Upper lobe of left lung (tissue), 6 donors: Measurements from ENCODE around the gene CBLB. TPM values are rescaled to one million over a fixed set of nuclear protein-coding genes. Genes with fewer than 3 reads are reported as not detected.

Experiments used
- ATAC-seq, 2 donors: fragments of 200-7000 bp; cut with Tn5 transposase; one replicate each; pipeline ENCODE4 v1.9.1; 2022; ENCODE audit warnings: mild to moderate bottlenecking in 2 of 2, moderate library complexity in 2 of 2; ENCODE audit not compliant: low FRiP score in 2 of 2
- DNase-seq, 2 donors: peaks; one replicate each; pipeline ENCODE4 v3.0.0-alpha.2; 2019 to 2020
- H3K27ac ChIP-seq, 4 donors: fragments of 200-600 bp; sonication (generic); one replicate each; pipeline ENCODE4 v1.5.1; 2016 to 2019
- H3K27me3 ChIP-seq, 4 donors: fragments of 200-600 bp; sonication (generic); one replicate each; pipeline ENCODE4 v1.5.1; 2017 to 2019
- H3K36me3 ChIP-seq, 4 donors: fragments of 200-600 bp; sonication (generic); one replicate each; pipeline ENCODE4 v1.5.1; 2016 to 2019
- H3K4me1 ChIP-seq, 4 donors: fragments of 200-600 bp; sonication (generic); one replicate each; pipeline ENCODE4 v1.5.1; 2018 to 2019
- H3K4me3 ChIP-seq, 4 donors: fragments of 200-600 bp; sonication (generic); one replicate each; pipeline ENCODE4 v1.5.1; 2017 to 2019; ENCODE audit warnings: mild to moderate bottlenecking in 2 of 4, moderate library complexity in 1 of 4
- H3K9me3 ChIP-seq, 4 donors: fragments of 200-600 bp; sonication (generic); one replicate each; pipeline ENCODE4 v1.5.1; 2018 to 2019
- CTCF ChIP-seq, 6 experiments: fragments of 450-650 bp in 4 of 6; fragments of 200-600 bp in 2 of 6; sonication (generic) in 2 of 6; IDR thresholded peaks; one replicate each; pipeline ENCODE4 v1.5.1; 2016 to 2019; ENCODE audit warnings: antibody characterized with exemption in 6 of 6
- EP300 ChIP-seq, 4 donors: sonication (generic); formaldehyde crosslinking; IDR thresholded peaks; one replicate each; pipeline ENCODE4 v1.5.1; 2017; ENCODE audit warnings: antibody characterized with exemption in 4 of 4, control low read depth in 2 of 4
- POLR2A ChIP-seq, 4 donors: fragments of 450-650 bp; IDR thresholded peaks; one replicate each; pipeline ENCODE4 v1.5.1; 2016 to 2017; ENCODE audit warnings: antibody characterized with exemption in 4 of 4, mild to moderate bottlenecking in 2 of 4
- POLR2AphosphoS5 ChIP-seq, 2 donors: sonication (generic); formaldehyde crosslinking; IDR thresholded peaks; one replicate each; pipeline ENCODE4 v1.5.1; 2017; ENCODE audit warnings: antibody characterized with exemption in 2 of 2
- WGBS, 2 donors: methylation state at CpG; one replicate each; pipeline ENCODE4 v1.1.5; 2017 to 2018; 5-methylcytosine and 5-hydroxymethylcytosine counted together
- total RNA-seq, 6 donors: library from RNA; depleted of rRNA in 4 of 6; stranded (reverse); fragments of >200 nt in 4 of 6; gene quantifications; one replicate each; pipeline versions ENCODE4 v1.1.0 to v1.2.1, GENCODE V29; 2016 to 2021
- donor health status: DM: no; HTN: no; CAD: no; lungs with moderate emphysema.
- donor health status: DM: no; HTN: yes; CAD: no; lungs with severe emphysema.

Gene CBLB
- total RNA-seq, 6 donors from 2014 or later = 30.3 to 85.9 (median 32.0) TPM

GRCh38 chr3:105865016-105865623 lies 3.7 kb downstream of the CBLB start:
- TF ChIP-seq CTCF (IDR thresholded peaks at IDR 0.05) = no peak
- no peak for TF ChIP-seq POLR2A (IDR thresholded peaks at IDR 0.05)
- TF ChIP-seq POLR2AphosphoS5 (IDR thresholded peaks at IDR 0.05) = no peak
- TF ChIP-seq EP300 (IDR thresholded peaks at IDR 0.05) = no peak
- H3K27me3 ChIP-seq = no peaks in the 10 kb centered on the region
- H3K36me3 ChIP-seq = peaks cover 0 to 3% (median 0%) of the 10 kb centered on the region in 4 donors
- DNase-seq = no peak
- H3K9me3 ChIP-seq = no peaks in the 10 kb centered on the region
- peak overlapping the region in 2 of 4 donors; percentile 81 to 95 for H3K4me3 ChIP-seq
- no peak for ATAC-seq
- H3K4me1 ChIP-seq = peaks cover 40 to 49% (median 45%) of the 10 kb centered on the region in 4 donors
- H3K27ac ChIP-seq = no peak overlapping the region
- WGBS, 2 donors = 61 to 62% methylated on average over 1 of the region's 1 CpG

- TF ChIP-seq EP300 (IDR thresholded peaks at IDR 0.05) (no peak), POLR2AphosphoS5 (IDR thresholded peaks at IDR 0.05) (no peak), POLR2A (IDR thresholded peaks at IDR 0.05) (no peak), CTCF (IDR thresholded peaks at IDR 0.05) (no peak)
- ATAC-seq (no peak), DNase-seq (no peak)
- Histone ChIP-seq H3K9me3 (no peaks in the 10 kb centered on the region), H3K27ac (no peak overlapping the region), H3K27me3 (no peaks in the 10 kb centered on the region), H3K36me3 (peaks cover 0 to 3% (median 0%) of the 10 kb centered on the region in 4 donors), H3K4me3 (no peak overlapping the region), H3K4me1 (peaks cover 34 to 47% (median 40%) of the 10 kb centered on the region in 4 donors)
- 81 to 85% methylated on average over 4 of the region's 4 CpGs for WGBS, 2 donors
These were observed 4.6 kb downstream of the CBLB start for GRCh38 chr3:105864212-105864611.

- Histone ChIP-seq H3K36me3 (peaks cover 0 to 3% (median 0%) of the 10 kb centered on the region in 4 donors), H3K9me3 (no peaks in the 10 kb centered on the region), H3K27me3 (no peaks in the 10 kb centered on the region), H3K4me3 (no peak overlapping the region), H3K27ac (no peak overlapping the region), H3K4me1 (peaks cover 34 to 47% (median 40%) of the 10 kb centered on the region in 4 donors)
- ATAC-seq (no peak), DNase-seq (no peak)
- TF ChIP-seq CTCF (IDR thresholded peaks at IDR 0.05) = no peak
- no peak for TF ChIP-seq EP300 (IDR thresholded peaks at IDR 0.05)
- TF ChIP-seq POLR2AphosphoS5 (IDR thresholded peaks at IDR 0.05) = no peak
- TF ChIP-seq POLR2A (IDR thresholded peaks at IDR 0.05) = no peak
- WGBS, 2 donors = 86 to 93% methylated on average over 1 of the region's 1 CpG
These were observed 5.2 kb downstream of the CBLB start for GRCh38 chr3:105863608-105864007.

DNA sequence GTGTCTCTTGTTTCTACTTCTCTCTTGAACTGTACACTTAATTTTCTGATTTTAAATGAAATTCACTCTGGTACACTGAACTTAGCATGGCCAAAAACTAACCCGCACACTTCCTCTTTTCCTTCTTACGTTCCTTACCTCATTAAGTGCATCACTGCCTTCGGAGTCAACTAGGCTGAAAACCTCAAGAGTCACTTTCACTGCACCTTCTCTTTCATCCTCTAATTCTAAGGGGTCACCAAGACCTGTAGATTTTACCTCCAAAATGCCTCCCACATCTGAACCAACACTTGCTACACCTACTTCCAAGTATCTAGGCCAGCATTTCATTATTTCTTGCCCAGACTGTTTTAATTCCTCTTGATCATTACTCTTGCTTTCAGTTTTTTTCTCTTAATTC lies 6.6 kb downstream of the CBLB start:
- no peak overlapping the region for H3K27ac ChIP-seq
- TF ChIP-seq CTCF (IDR thresholded peaks at IDR 0.05) = no peak
- no peak for TF ChIP-seq EP300 (IDR thresholded peaks at IDR 0.05)
- TF ChIP-seq POLR2A (IDR thresholded peaks at IDR 0.05) = no peak
- TF ChIP-seq POLR2AphosphoS5 (IDR thresholded peaks at IDR 0.05) = no peak
- no peaks in the 10 kb centered on the region for H3K9me3 ChIP-seq
- no peaks in the 10 kb centered on the region for H3K27me3 ChIP-seq
- peaks cover 30 to 50% (median 36%) of the 10 kb centered on the region in 4 donors for H3K4me1 ChIP-seq
- peaks cover 0 to 3% (median 0%) of the 10 kb centered on the region in 4 donors for H3K36me3 ChIP-seq
- WGBS, 2 donors = 63 to 81% methylated on average over 3 of the region's 3 CpGs
- ATAC-seq = no peak
- no peak for DNase-seq
- no peak overlapping the region for H3K4me3 ChIP-seq

DNA sequence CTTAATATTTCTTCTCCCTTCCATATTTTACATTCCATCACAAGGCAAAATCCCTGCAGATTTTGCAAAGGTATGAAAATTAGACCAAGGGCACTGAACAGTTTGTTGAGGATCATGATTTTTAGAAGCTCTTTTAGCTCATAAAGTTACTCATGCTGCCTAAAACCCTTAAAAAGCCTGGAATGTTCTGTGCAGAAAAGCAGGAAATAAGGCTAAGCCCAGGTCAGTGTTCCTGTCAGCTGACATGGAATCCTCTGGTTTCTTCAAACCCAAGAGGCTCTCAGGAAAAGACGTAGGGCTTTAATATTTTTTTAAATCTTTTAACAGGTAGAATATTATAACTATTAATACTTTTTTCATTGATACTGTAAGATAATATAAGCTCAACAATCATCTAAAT lies 8.2 kb downstream of the CBLB start:
- H3K36me3 ChIP-seq = peaks cover 0 to 3% (median 0%) of the 10 kb centered on the region in 4 donors
- WGBS, 2 donors = 30 to 57% methylated on average over 1 of the region's 1 CpG
- no peak overlapping the region for H3K4me3 ChIP-seq
- H3K4me1 ChIP-seq = peaks cover 19 to 37% (median 24%) of the 10 kb centered on the region in 4 donors
- H3K27me3 ChIP-seq = no peaks in the 10 kb centered on the region
- no peak for DNase-seq
- ATAC-seq = no peak
- TF ChIP-seq CTCF (IDR thresholded peaks at IDR 0.05) = no peak
- TF ChIP-seq EP300 (IDR thresholded peaks at IDR 0.05) = no peak
- no peak for TF ChIP-seq POLR2A (IDR thresholded peaks at IDR 0.05)
- no peak for TF ChIP-seq POLR2AphosphoS5 (IDR thresholded peaks at IDR 0.05)
- H3K9me3 ChIP-seq = no peaks in the 10 kb centered on the region
- H3K27ac ChIP-seq = no peak overlapping the region
